ENCODE measurements around the gene RASSF4. TPM values are rescaled to one million over a fixed set of nuclear protein-coding genes. Genes with fewer than 3 reads are reported as not detected.
A peak's percentile ranks its signal among the peaks of the same experiment; 100 is the strongest.

The RASSF4 gene
- total RNA-seq, 1 donor from 2014 or later, result 2.5 TPM

- intact Hi-C loops (cut with micrococcal nuclease), result loop anchor here (1.0 to 10.0 kb wide), 5 partner anchors 27 to 303 kb away; partner anchors contain the start of genes RASSF4 and ZNF22
- Mint-ChIP-seq H3K9me3 (no peaks in the 10 kb centered on the region), H3K36me3 (ENCODE audit: low read depth) (no peaks in the 10 kb centered on the region), H3K4me1 (ENCODE audit: low read depth) (peaks cover 11% of the 10 kb centered on the region), H3K27ac (no peak overlapping the region), H3K27me3 (ENCODE audit: insufficient read depth) (peaks cover 2% of the 10 kb centered on the region), H3K4me3 (no peak overlapping the region)
- DNase-seq (ENCODE audit: low spot score), result no peak
Observed at GRCh38 chr10:44931621-44932516, 27.7 kb upstream of the RASSF4 start.

GRCh38 chr10:44932517-44933450 lies 26.8 kb upstream of the RASSF4 start:
- peaks cover 2% of the 10 kb centered on the region for H3K27me3 Mint-ChIP-seq (ENCODE audit: insufficient read depth)
- peak; percentile 77 for DNase-seq (ENCODE audit: low spot score)
- H3K9me3 Mint-ChIP-seq, result no peaks in the 10 kb centered on the region
- no peak overlapping the region for H3K27ac Mint-ChIP-seq
- intact Hi-C loops (cut with micrococcal nuclease), result loop anchor here (1.0 to 10.0 kb wide), 5 partner anchors 26 to 302 kb away; partner anchors contain the start of genes RASSF4 and ZNF22
- peaks cover 11% of the 10 kb centered on the region for H3K4me1 Mint-ChIP-seq (ENCODE audit: low read depth)
- H3K4me3 Mint-ChIP-seq, result no peak overlapping the region
- H3K36me3 Mint-ChIP-seq (ENCODE audit: low read depth), result no peaks in the 10 kb centered on the region

- no peaks in the 10 kb centered on the region for H3K9me3 Mint-ChIP-seq
- no peak for DNase-seq (ENCODE audit: low spot score)
- intact Hi-C loops (cut with micrococcal nuclease), result loop anchor here (2.0 to 10.0 kb wide), 4 partner anchors 25 to 301 kb away; partner anchors contain the start of genes RASSF4 and ZNF22
- no peak overlapping the region for H3K4me3 Mint-ChIP-seq
- H3K36me3 Mint-ChIP-seq (ENCODE audit: low read depth), result no peaks in the 10 kb centered on the region
- peaks cover 2% of the 10 kb centered on the region for H3K27me3 Mint-ChIP-seq (ENCODE audit: insufficient read depth)
- H3K4me1 Mint-ChIP-seq (ENCODE audit: low read depth), result peaks cover 11% of the 10 kb centered on the region
- H3K27ac Mint-ChIP-seq, result no peak overlapping the region
Observed at GRCh38 chr10:44933451-44934321, 25.9 kb upstream of the RASSF4 start.

- Mint-ChIP-seq H3K9me3 (no peaks in the 10 kb centered on the region), H3K36me3 (ENCODE audit: low read depth) (no peaks in the 10 kb centered on the region), H3K4me3 (no peak overlapping the region), H3K4me1 (ENCODE audit: low read depth) (peaks cover 11% of the 10 kb centered on the region), H3K27ac (no peak overlapping the region), H3K27me3 (ENCODE audit: insufficient read depth) (peaks cover 2% of the 10 kb centered on the region)
- intact Hi-C loops (cut with micrococcal nuclease), result loop anchor here (10.0 kb wide), 1 partner anchor 300 kb away; no protein-coding TSS in a partner anchor
- no peak for DNase-seq (ENCODE audit: low spot score)
Observed at GRCh38 chr10:44934416-44935200, 25.0 kb upstream of the RASSF4 start.

GRCh38 chr10:44935201-44935965 lies 24.2 kb upstream of the RASSF4 start:
- no peak for DNase-seq (ENCODE audit: low spot score)
- no peak overlapping the region for H3K4me3 Mint-ChIP-seq
- intact Hi-C loops (cut with micrococcal nuclease), result loop anchor here (10.0 kb wide), 1 partner anchor 299 kb away; no protein-coding TSS in a partner anchor
- H3K9me3 Mint-ChIP-seq, result no peaks in the 10 kb centered on the region
- peaks cover 11% of the 10 kb centered on the region for H3K4me1 Mint-ChIP-seq (ENCODE audit: low read depth)
- H3K36me3 Mint-ChIP-seq (ENCODE audit: low read depth), result no peaks in the 10 kb centered on the region
- peaks cover 2% of the 10 kb centered on the region for H3K27me3 Mint-ChIP-seq (ENCODE audit: insufficient read depth)
- H3K27ac Mint-ChIP-seq, result no peak overlapping the region

- Mint-ChIP-seq H3K36me3 (ENCODE audit: low read depth) (no peaks in the 10 kb centered on the region), H3K4me1 (ENCODE audit: low read depth) (peaks cover 11% of the 10 kb centered on the region), H3K9me3 (no peaks in the 10 kb centered on the region), H3K27me3 (ENCODE audit: insufficient read depth) (peaks cover 2% of the 10 kb centered on the region), H3K4me3 (no peak overlapping the region), H3K27ac (no peak overlapping the region)
- intact Hi-C loops (cut with micrococcal nuclease), result loop anchor here (10.0 kb wide), 1 partner anchor 299 kb away; no protein-coding TSS in a partner anchor
- DNase-seq (ENCODE audit: low spot score), result no peak
Observed at GRCh38 chr10:44935966-44936295, 23.7 kb upstream of the RASSF4 start.

GRCh38 chr10:44936314-44936975 lies 23.2 kb upstream of the RASSF4 start:
- H3K4me1 Mint-ChIP-seq (ENCODE audit: low read depth), result peaks cover 11% of the 10 kb centered on the region
- no peaks in the 10 kb centered on the region for H3K36me3 Mint-ChIP-seq (ENCODE audit: low read depth)
- H3K9me3 Mint-ChIP-seq, result no peaks in the 10 kb centered on the region
- peaks cover 3% of the 10 kb centered on the region for H3K27me3 Mint-ChIP-seq (ENCODE audit: insufficient read depth)
- intact Hi-C loops (cut with micrococcal nuclease), result loop anchor here (10.0 kb wide), 1 partner anchor 298 kb away; no protein-coding TSS in a partner anchor
- H3K27ac Mint-ChIP-seq, result no peak overlapping the region
- no peak for DNase-seq (ENCODE audit: low spot score)
- no peak overlapping the region for H3K4me3 Mint-ChIP-seq

- no peak for DNase-seq (ENCODE audit: low spot score)
- Mint-ChIP-seq H3K4me1 (ENCODE audit: low read depth) (peaks cover 11% of the 10 kb centered on the region), H3K4me3 (no peak overlapping the region), H3K27me3 (ENCODE audit: insufficient read depth) (peaks cover 3% of the 10 kb centered on the region), H3K36me3 (ENCODE audit: low read depth) (no peaks in the 10 kb centered on the region), H3K9me3 (no peaks in the 10 kb centered on the region), H3K27ac (no peak overlapping the region)
- intact Hi-C loops (cut with micrococcal nuclease), result loop anchor here (10.0 kb wide), 1 partner anchor 297 kb away; no protein-coding TSS in a partner anchor
Observed at GRCh38 chr10:44937196-44938005, 22.2 kb upstream of the RASSF4 start.

- DNase-seq (ENCODE audit: low spot score), result no peak
- no peak overlapping the region for H3K27ac Mint-ChIP-seq
- intact Hi-C loops (cut with micrococcal nuclease), result loop anchor here (10.0 kb wide), 1 partner anchor 296 kb away; no protein-coding TSS in a partner anchor
- peaks cover 6% of the 10 kb centered on the region for H3K27me3 Mint-ChIP-seq (ENCODE audit: insufficient read depth)
- H3K36me3 Mint-ChIP-seq (ENCODE audit: low read depth), result no peaks in the 10 kb centered on the region
- no peak overlapping the region for H3K4me3 Mint-ChIP-seq
- H3K9me3 Mint-ChIP-seq, result peaks cover 1% of the 10 kb centered on the region
- peaks cover 5% of the 10 kb centered on the region for H3K4me1 Mint-ChIP-seq (ENCODE audit: low read depth)
Observed at GRCh38 chr10:44938956-44939355, 20.6 kb upstream of the RASSF4 start.
